Stimulated activated CD4-positive, alpha-beta T cell treated with anti-CD3 and anti-CD28 coated beads, Interleukin-2, amount 100 ng/mL, for 24 hours (primary cell): ENCODE data around the gene PYGB.
"Not testable (repeated sequence)": the region's sequence is repeated elsewhere in the genome, so short reads cannot be mapped to it uniquely, and the experiment has no call there.

Experiments
- DNase-seq, 2 donors: peaks; one replicate each; pipeline ENCODE4 v3.0.0-alpha.2; 2020

Gene PYGB

GRCh38 chr20:25314497-25315417 is 66.9 kb downstream of the PYGB start:
- DNase-seq: no peak

- DNase-seq: no peak
Measured at GRCh38 chr20:25315418-25316210, 67.7 kb downstream of the PYGB start.

- no peak for DNase-seq
Measured at GRCh38 chr20:25316506-25317190, 68.8 kb downstream of the PYGB start.

- DNase-seq: no peak
Measured at GRCh38 chr20:25317351-25318075, 69.6 kb downstream of the PYGB start.

- DNase-seq: no peak
Measured at GRCh38 chr20:25318471-25319240, 70.8 kb downstream of the PYGB start.

GRCh38 chr20:25319241-25320034 is 71.6 kb downstream of the PYGB start:
- no peak for DNase-seq

- DNase-seq: no peak
Measured at GRCh38 chr20:25320035-25320800, 72.3 kb downstream of the PYGB start.

- no peak for DNase-seq
Measured at GRCh38 chr20:25321262-25321831, 73.5 kb downstream of the PYGB start.

- no peak for DNase-seq
Measured at GRCh38 chr20:25321991-25322390, 74.1 kb downstream of the PYGB start.

- no peak for DNase-seq
Measured at GRCh38 chr20:25323496-25324246, 75.8 kb downstream of the PYGB start.

GRCh38 chr20:25324412-25324811 is 76.5 kb downstream of the PYGB start:
- DNase-seq: no peak

GRCh38 chr20:25325073-25325472 is 77.2 kb downstream of the PYGB start:
- DNase-seq: no peak

GRCh38 chr20:25325997-25326396 is 78.1 kb downstream of the PYGB start:
- no peak for DNase-seq

- DNase-seq: no peak
Measured at GRCh38 chr20:25327521-25328235, 79.8 kb downstream of the PYGB start.

GRCh38 chr20:25328954-25329498 is 81.1 kb downstream of the PYGB start:
- DNase-seq: no peak

- not testable (repeated sequence) for DNase-seq
Measured at GRCh38 chr20:25334972-25335371, 87.1 kb downstream of the PYGB start.

GRCh38 chr20:25336561-25337422 is 88.9 kb downstream of the PYGB start:
- DNase-seq: no peak
